Measurements from ENCODE around the gene PCNT. TPM values are rescaled to one million over a fixed set of nuclear protein-coding genes. Genes with fewer than 3 reads are reported as not detected.

PCNT gene
- total RNA-seq, 1 experiment from 2014 or later = 41.0 TPM

- Mint-ChIP-seq H3K36me3 (peaks cover 22% of the 10 kb centered on the region), H3K4me3 (peak overlapping the region; percentile 96), H3K9me3 (no peaks in the 10 kb centered on the region), H3K27ac (peak overlapping the region; percentile 91; the same call in 1 of the 2 replicates), H3K27me3 (ENCODE audit: low read depth) (no peaks in the 10 kb centered on the region), H3K4me1 (peaks cover 46% of the 10 kb centered on the region)
- ATAC-seq (no peak), DNase-seq (ENCODE audit: low spot score) (no peak)
- TF ChIP-seq CBFB (CRISPR knock-in tag; IDR thresholded peaks at IDR 0.05; ENCODE audit: low read depth) = no peak
- no peak for TF ChIP-seq ATF3 (CRISPR knock-in tag; conservative IDR thresholded peaks at IDR 0.05)
- 0 out of 2 replicates have a peak, but pooled peaks have one; percentile 61 for TF ChIP-seq GABPB1 (CRISPR knock-in tag; IDR thresholded peaks at IDR 0.05)
- 0 out of 2 replicates have a peak, but pooled peaks have one; percentile 14 for TF ChIP-seq TEAD1 (CRISPR knock-in tag; IDR thresholded peaks at IDR 0.05)
- CTCF ChIA-PET = interaction anchor here (1.0 to 1.6 kb wide), 2 partner anchors 10 to 25 kb away, joined by 4 read pairs; no protein-coding TSS in a partner anchor
- POLR2A ChIA-PET = interaction anchor here (0.9 kb wide), 2 partner anchors 8 to 37 kb away, joined by 3 read pairs; partner anchors contain the start of gene MCM3AP
Observed at GRCh38 chr21:46322351-46323226, 1.4 kb upstream of the PCNT start.

DNA sequence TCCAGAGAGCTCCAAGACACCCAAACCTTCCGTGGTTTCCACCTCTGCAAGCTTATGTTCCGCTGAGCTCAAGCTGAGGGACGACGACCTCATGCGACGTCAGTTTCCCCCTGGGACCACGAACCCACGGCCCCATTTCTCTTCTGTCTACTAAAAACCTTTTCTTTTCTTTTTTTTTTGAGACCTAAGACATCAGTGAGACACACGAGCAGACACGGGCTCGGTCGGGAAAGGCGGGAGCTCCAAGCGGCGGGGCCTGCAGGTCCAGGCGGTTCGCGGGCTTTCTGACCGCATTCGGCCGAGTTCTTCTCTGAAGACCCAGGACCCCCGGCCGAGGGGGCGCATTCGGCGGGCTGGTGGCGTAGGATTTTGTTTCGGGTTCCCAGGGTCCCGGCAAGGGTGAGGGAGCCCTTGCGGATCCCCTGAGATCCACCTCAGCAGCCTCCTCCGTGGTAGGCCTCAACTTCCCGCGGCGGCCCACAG, 688 bp upstream of the PCNT start:
- H3K36me3 Mint-ChIP-seq = peaks cover 26% of the 10 kb centered on the region
- ATAC-seq = no peak
- no peaks in the 10 kb centered on the region for H3K27me3 Mint-ChIP-seq (ENCODE audit: low read depth)
- POLR2A ChIA-PET = interaction anchor here (0.9 kb wide), 1 partner anchor 38 kb away, joined by 3 read pairs; the partner anchor contains the start of gene MCM3AP
- peak overlapping the region; percentile 91 for H3K27ac Mint-ChIP-seq
- H3K4me3 Mint-ChIP-seq = peak overlapping the region; percentile 96
- CTCF ChIA-PET = interaction anchor here (0.6 to 1.6 kb wide), 3 partner anchors 10 to 26 kb away, joined by 3 to 4 read pairs (median 4); no protein-coding TSS in a partner anchor
- peaks cover 40% of the 10 kb centered on the region for H3K4me1 Mint-ChIP-seq
- H3K9me3 Mint-ChIP-seq = no peaks in the 10 kb centered on the region
- peak; percentile 29 for DNase-seq (ENCODE audit: low spot score)
- TF ChIP-seq ELF4 (CRISPR knock-in tag; IDR thresholded peaks at IDR 0.05; ENCODE audit: low read depth) (peak; percentile 65; the same call in 1 of the 2 replicates), ZNF138 (CRISPR knock-in tag; conservative IDR thresholded peaks at IDR 0.05) (no peak), NR2C2 (CRISPR knock-in tag; IDR thresholded peaks at IDR 0.05) (0 out of 2 replicates have a peak, but pooled peaks have one; percentile 17), ZNF425 (CRISPR knock-in tag; conservative IDR thresholded peaks at IDR 0.05) (no peak), KAT7 (CRISPR knock-in tag; IDR thresholded peaks at IDR 0.05; ENCODE audit: borderline replicate concordance) (peak; percentile 66; the same call in 1 of the 2 replicates), HMGXB4 (CRISPR knock-in tag; IDR thresholded peaks at IDR 0.05) (no peak), ZNF263 (CRISPR knock-in tag; IDR thresholded peaks at IDR 0.05; ENCODE audit: low read depth) (0 out of 2 replicates have a peak, but pooled peaks have one; percentile 25), ETV6 (CRISPR knock-in tag; IDR thresholded peaks at IDR 0.05) (no peak; the same call in 1 of the 2 replicates), GABPB1 (CRISPR knock-in tag; IDR thresholded peaks at IDR 0.05) (no peak)
- TF ChIP-seq, protein P1, sequence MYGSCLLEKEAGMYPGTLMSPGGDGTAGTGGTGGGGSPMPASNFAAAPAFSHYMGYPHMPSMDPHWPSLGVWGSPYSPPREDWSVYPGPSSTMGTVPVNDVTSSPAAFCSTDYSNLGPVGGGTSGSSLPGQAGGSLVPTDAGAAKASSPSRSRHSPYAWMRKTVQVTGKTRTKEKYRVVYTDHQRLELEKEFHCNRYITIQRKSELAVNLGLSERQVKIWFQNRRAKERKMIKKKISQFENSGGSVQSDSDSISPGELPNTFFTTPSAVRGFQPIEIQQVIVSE (CRISPR knock-in tag; IDR thresholded peaks at IDR 0.05; ENCODE audit: borderline replicate concordance) = no peak
- TF ChIP-seq, protein P2, sequence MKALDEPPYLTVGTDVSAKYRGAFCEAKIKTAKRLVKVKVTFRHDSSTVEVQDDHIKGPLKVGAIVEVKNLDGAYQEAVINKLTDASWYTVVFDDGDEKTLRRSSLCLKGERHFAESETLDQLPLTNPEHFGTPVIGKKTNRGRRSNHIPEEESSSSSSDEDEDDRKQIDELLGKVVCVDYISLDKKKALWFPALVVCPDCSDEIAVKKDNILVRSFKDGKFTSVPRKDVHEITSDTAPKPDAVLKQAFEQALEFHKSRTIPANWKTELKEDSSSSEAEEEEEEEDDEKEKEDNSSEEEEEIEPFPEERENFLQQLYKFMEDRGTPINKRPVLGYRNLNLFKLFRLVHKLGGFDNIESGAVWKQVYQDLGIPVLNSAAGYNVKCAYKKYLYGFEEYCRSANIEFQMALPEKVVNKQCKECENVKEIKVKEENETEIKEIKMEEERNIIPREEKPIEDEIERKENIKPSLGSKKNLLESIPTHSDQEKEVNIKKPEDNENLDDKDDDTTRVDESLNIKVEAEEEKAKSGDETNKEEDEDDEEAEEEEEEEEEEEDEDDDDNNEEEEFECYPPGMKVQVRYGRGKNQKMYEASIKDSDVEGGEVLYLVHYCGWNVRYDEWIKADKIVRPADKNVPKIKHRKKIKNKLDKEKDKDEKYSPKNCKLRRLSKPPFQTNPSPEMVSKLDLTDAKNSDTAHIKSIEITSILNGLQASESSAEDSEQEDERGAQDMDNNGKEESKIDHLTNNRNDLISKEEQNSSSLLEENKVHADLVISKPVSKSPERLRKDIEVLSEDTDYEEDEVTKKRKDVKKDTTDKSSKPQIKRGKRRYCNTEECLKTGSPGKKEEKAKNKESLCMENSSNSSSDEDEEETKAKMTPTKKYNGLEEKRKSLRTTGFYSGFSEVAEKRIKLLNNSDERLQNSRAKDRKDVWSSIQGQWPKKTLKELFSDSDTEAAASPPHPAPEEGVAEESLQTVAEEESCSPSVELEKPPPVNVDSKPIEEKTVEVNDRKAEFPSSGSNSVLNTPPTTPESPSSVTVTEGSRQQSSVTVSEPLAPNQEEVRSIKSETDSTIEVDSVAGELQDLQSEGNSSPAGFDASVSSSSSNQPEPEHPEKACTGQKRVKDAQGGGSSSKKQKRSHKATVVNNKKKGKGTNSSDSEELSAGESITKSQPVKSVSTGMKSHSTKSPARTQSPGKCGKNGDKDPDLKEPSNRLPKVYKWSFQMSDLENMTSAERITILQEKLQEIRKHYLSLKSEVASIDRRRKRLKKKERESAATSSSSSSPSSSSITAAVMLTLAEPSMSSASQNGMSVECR (CRISPR knock-in tag; IDR thresholded peaks at IDR 0.05; ENCODE audit: borderline replicate concordance) = no peak
